Stimulated activated CD8-positive, alpha-beta memory T cell treated with anti-CD3 and anti-CD28 coated beads, Interleukin-15, amount 100 ng/mL, for 24 hours (primary cell): ENCODE measurements around the gene THSD4.

ENCODE experiments used
- DNase-seq: peaks from one replicate; pipeline ENCODE4 v3.0.0-alpha.2; 2020; ENCODE audit warnings: low read depth

Gene THSD4

GRCh38 chr15:71330638-71331162, 215.4 kb downstream of the THSD4 start:
- no peak for DNase-seq

GRCh38 chr15:71331173-71331572, 215.9 kb downstream of the THSD4 start:
- no peak for DNase-seq

GRCh38 chr15:71332431-71333004, 217.2 kb downstream of the THSD4 start:
- DNase-seq: no peak

- no peak for DNase-seq
These were observed 217.9 kb downstream of the THSD4 start for GRCh38 chr15:71333136-71333700.

GRCh38 chr15:71333839-71334238, 218.6 kb downstream of the THSD4 start:
- DNase-seq: no peak

GRCh38 chr15:71334434-71334833, 219.2 kb downstream of the THSD4 start:
- no peak for DNase-seq

GRCh38 chr15:71334873-71335272, 219.6 kb downstream of the THSD4 start:
- DNase-seq: no peak

- DNase-seq: no peak
These were observed 220.3 kb downstream of the THSD4 start for GRCh38 chr15:71335591-71335990.

GRCh38 chr15:71336671-71337070, 221.4 kb downstream of the THSD4 start:
- no peak for DNase-seq

GRCh38 chr15:71337197-71337845, 222.1 kb downstream of the THSD4 start:
- no peak for DNase-seq

GRCh38 chr15:71338265-71338664, 223.0 kb downstream of the THSD4 start:
- no peak for DNase-seq

GRCh38 chr15:71338827-71339542, 223.7 kb downstream of the THSD4 start:
- no peak for DNase-seq

- no peak for DNase-seq
These were observed 226.7 kb downstream of the THSD4 start for GRCh38 chr15:71341811-71342550.

GRCh38 chr15:71342658-71343057, 227.4 kb downstream of the THSD4 start:
- no peak for DNase-seq

GRCh38 chr15:71344316-71344715, 229.0 kb downstream of the THSD4 start:
- no peak for DNase-seq

- no peak for DNase-seq
These were observed 229.9 kb downstream of the THSD4 start for GRCh38 chr15:71345186-71345585.

- no peak for DNase-seq
These were observed 231.2 kb downstream of the THSD4 start for GRCh38 chr15:71346464-71346863.

GRCh38 chr15:71348597-71348996, 233.3 kb downstream of the THSD4 start:
- no peak for DNase-seq

GRCh38 chr15:71349336-71349735, 234.1 kb downstream of the THSD4 start:
- no peak for DNase-seq

GRCh38 chr15:71349736-71350526, 234.7 kb downstream of the THSD4 start:
- no peak for DNase-seq

- DNase-seq: no peak
These were observed 235.5 kb downstream of the THSD4 start for GRCh38 chr15:71350622-71351378.
